Neural progenitor cell (in vitro differentiated cells): ENCODE data around the gene MDH2.

Source experiments
- CTCF ChIP-seq: fragments of 200-600 bp; sonication (generic); IDR thresholded peaks from 2 replicates; pipeline ENCODE4 v1.5.1; 2017; ENCODE audit warnings: antibody characterized with exemption, mild to moderate bottlenecking
- EZH2 ChIP-seq: fragments of 200-600 bp; sonication (generic); IDR thresholded peaks from 2 replicates; pipeline ENCODE4 v1.6.1; 2017; ENCODE audit warnings: antibody characterized with exemption, mild to moderate bottlenecking, moderate library complexity

GRCh38 chr7:76076995-76077394 is 29.1 kb downstream of the MDH2 start:
- TF ChIP-seq CTCF (no peak), EZH2 (no peak)
